NCI-H345 (cell line): ENCODE measurements around the gene CEP85L.
"Not testable (repeated sequence)": the region's sequence is repeated elsewhere in the genome, so short reads cannot be mapped to it uniquely, and the experiment has no call there.

Experiments used
- DNase-seq: peaks from one replicate; lab custom pipeline; 2025; lab: John Stamatoyannopoulos, UW

CEP85L gene

DNA sequence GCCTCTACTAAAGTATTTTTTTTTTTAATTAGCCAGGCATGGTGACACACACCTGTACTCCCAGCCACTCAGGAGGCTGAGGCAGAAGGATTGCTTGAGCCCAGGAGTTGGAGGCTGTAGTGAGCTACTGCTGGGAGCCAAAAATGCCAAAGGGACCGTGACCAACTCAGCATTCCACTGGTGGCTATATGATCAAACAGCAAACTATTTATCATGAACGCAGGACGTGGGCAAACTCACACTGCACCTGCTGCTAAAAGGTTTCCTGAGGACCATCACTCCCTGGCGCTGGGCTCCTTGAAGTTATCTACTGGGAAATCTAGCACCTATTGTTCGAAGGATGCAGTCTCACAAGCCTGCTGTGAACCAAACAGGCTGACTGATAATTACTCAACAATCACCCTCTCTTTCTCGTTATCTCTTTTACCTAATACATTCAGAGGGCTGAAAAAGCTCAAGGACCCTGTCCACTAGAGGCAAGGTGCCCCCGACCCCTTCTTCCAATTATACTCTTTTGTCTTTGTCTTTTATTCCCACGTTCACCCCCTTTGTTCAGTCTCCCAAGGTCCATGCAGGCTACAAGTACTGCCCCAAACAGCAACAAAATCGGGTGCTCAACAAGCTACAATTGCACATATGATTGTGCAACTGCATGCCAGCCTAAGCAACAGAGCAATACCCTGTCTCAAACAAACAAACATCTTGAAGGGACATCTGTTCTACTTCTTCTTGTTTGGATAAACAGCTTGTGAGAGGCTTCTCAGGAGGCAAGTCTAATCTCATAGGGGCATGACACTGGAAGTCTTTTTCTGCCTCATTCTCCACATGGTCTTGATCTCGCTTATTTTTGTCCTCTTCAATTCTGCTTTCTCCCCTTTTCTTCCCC lies 151.0 kb downstream of the CEP85L start:
- no peak for DNase-seq

DNA sequence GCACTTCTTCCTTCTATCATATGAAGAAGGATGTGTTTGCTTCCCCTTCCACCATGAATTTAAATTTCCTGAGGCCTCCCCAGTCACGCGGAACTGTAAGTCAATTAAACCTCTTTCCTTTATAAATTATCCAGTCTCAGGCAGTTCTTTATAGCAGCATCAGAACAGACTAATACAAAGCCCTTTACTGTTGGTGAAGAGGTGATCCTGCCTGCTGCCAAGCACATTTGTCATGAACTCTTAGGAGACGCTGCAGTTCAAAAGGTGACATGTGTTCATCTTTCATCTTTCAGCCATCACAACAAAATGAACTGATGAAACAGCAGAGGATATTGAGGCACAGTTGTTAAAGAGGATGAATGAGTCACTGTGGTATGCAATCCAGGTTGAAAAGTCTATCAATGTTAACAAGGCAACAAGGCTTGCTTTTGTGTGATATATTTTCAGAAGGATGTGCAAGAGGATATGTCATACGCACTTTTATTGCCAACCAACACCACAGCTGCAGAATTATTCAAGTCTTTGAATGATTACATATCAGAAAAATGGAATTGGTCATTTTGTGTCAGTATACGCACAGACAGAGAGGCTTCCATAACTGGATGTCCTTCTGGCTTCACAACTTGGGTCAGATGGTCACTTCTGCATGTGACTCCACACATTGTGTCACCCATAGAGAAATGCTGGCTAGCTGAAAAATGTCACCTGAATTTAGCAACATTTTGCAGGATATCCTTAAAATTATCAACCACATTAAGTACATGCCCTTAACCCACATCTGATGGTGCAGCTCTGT lies 155.7 kb downstream of the CEP85L start:
- no peak for DNase-seq

DNA sequence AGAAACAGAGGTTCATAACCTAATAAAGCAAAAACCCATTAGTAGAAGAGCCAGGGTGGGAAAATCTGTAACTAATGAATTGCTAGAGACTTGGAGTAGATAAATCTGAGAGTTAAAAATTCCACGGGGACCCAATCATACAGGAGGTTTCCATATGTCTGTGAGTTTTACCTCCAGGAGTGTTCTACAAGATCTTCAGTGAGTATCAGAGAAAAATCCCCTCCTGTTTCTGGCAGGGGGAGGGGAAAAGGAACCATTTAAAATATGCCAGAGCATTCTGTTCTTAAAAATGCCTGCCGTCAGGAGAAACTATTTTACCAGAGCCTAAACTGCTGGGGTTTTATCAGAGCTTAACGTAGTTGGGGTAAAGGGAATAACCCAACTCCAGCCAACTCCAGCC lies 157.3 kb downstream of the CEP85L start:
- no peak for DNase-seq

DNA sequence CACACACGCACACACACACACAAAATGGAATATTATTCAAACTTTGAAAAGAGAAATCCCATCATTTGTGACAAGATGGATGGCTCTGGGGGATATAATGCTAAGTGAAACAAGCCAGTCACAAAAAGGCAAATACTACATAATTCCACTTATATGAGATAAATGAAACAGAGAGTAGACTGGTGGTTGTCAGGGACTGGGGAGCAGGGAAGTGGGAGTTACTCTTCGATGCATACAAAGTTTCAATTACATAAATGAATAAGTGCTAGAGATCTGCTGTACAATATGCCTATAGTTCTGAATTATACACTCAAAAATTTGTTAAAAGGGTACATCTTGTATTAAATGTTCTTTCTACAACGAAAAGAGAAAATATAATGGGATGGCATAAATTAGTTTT lies 161.4 kb downstream of the CEP85L start:
- no peak for DNase-seq

DNA sequence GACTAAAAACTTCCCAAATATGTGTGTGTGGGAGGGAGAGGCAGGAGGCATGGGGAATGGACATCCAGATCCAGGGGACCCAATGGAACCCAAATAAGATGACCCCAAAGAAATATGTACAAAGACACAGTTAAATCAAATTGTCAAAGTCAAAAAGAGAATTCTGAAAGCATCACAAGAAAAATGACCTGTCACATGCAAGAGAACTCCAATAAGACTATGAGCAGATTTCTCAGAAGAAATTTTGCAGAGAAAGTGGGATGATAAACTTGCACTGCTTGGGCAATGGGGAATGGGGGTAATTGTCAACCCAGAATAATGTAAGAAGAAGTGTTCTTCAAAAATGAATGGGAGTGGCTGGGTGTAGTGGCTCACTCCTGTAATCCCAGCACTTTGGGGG lies 162.8 kb downstream of the CEP85L start:
- DNase-seq = no peak

DNA sequence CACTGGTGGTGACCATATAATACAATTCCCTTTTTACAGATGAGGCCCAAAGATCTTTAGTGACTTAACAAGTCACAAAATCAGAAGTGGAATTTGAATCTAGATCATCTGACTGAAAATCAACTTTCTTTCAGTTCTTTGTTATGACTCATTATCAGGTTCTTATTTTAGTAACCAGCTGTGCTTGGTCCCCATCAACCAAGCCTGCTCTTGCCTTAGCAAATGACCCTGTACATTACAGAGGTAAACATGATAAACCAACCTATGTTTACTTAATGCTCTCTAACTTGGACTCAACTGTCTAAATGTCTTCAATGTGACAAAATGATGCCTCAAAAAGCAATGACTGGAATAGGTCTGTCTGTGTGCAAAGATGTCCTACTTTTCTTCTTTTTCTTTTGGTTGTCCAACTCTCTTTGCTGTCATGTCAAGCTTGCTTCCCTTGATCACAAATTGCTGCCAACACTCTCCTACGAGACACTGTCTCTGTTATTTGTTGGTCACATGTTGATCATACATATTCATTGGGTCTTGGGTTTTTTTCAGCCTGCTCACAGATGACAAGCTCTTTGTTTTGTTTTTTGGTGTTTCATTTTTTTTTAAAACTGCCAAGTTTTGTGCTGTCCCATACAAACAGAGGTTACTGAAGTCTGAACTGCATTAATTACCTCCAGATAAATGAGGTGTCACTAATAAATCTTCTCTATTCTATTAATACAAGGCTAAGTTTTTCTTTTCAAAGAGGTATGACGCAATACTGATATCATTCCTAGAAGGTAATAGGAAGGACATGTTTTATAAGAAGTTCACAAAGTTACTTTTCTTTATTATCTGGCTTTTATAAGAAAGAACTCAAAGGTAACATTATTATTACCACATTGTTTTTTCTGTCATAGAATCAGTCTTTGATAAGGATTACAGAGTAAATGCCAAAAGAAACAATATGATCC lies 165.5 kb downstream of the CEP85L start:
- no peak for DNase-seq

DNA sequence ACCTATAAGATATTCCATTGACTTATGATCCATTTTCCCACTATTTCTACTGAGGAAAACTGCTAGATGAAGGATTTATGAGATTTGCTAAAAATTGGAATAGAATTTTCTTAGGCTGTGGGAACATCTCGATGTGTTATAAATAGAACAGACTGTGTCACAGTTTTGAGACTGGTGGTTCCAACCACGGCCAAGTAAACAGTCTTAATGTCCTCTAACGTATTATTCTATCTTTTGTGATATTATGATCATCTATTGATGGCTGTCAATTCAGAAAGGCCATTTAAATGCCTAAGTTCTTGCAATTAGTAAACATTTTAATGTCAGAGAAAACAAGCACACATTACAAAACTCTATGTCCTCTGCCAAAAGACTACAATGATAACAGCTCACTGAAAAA lies 174.8 kb downstream of the CEP85L start:
- DNase-seq = no peak

DNA sequence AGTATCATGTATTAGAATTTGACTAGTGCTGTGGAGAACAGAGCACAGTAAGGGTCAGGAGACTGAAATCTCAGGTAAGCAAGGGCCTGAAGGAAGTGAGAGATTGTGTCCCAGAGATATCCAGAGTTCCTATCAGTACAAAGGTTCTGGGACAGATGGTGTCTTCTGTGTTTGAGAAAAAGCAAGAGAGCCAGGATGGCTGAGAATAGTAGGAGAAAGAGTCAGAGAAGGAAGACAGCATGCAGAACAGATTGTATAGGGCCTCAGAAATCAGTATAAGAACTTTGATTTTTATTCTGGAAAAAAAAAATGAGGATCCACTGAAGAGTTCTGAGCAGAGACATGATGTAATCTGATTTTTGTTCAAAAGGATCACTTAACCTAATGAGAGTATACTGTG lies 178.1 kb downstream of the CEP85L start:
- no peak for DNase-seq

DNA sequence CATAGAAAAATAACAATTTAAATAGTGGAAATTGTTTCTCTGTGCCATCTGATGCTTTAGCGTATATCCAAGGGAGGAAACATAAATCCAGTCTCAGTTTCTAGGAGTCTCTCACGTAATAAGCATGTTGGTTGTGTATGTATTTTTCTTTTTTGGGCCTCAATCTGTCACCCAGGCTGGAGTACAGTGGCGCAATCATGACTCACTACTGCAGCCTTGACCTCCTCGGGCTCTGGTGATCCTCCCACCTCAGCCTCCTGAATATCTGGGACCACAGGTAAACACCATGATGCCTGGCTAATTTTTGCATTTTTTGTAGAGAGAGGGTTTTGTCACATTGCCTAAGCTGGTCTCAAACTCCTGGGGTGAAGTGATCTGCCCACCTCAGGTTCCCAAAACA lies 181.9 kb downstream of the CEP85L start:
- peak; percentile 46 for DNase-seq

DNA sequence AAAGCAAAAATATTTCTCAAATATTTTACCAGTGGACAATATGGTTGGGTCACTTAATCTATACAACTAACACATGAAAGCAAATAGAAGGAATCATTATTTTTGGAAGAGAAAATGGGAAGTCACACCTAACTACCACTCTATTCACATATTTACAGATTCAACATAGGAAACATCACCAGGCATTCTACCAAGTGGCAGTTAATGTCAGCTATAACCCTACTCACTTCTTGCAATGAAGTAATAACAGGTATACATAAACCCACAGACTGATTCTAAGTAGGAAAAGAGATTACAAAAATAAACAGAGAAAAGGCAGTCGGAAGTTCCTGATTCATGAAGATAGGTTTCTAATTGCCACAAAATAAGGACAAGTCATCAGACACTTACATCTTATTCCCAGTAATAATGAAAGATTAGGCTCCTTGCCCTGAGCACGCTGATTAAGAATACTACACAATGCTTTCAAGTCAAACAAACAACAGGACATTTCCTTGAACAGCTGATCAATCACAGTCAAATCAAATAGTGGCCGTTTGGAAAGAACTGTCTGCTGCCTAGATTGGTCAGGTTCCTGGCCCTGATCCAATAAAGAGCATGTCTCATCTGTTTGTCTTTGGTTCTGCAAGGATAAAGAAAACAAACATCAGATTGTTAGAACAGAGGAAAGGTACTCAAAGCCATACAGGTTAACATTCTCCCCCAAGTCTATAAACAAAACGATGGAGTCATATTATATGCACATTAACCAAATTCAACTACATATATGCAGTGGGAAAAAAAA lies 182.5 kb downstream of the CEP85L start:
- peak; percentile 95 for DNase-seq

DNA sequence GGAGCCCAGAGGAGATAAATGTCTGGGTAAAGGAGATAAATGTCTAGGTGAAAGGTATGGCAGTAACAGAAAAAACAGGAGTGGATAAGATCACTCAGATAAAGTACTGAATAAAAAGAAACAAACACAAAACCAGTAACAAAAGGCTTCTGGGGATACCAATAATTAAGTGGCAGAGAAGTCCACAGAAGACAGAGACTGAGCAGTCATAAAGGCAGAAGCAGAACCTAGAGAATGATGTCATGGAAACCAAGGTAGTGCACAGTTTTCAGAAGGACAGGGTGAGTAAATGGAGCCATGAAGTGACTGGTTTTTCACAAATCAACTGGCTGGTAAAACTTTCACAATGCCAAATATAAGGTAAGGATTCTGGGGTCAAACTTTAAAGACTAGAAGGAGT lies 184.2 kb downstream of the CEP85L start:
- DNase-seq = no peak

DNA sequence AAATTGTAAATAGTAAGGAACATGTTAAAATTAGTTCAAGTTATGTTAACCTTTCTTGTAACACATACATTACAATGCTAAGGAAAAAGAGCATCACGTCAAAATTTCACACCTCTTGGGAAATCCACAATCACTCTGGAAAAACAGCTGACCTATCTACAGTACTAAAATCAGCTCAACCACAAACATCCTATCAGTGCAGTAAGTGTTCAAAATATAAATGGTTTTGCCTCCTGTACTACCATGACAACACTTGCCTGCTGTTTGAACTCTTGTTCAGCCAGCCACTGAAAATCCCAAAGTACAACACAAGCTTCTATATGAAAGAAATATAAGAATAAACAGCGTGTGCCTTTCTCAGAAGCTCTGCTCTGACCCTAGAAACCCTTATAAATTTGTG lies 186.8 kb downstream of the CEP85L start:
- no peak for DNase-seq

DNA sequence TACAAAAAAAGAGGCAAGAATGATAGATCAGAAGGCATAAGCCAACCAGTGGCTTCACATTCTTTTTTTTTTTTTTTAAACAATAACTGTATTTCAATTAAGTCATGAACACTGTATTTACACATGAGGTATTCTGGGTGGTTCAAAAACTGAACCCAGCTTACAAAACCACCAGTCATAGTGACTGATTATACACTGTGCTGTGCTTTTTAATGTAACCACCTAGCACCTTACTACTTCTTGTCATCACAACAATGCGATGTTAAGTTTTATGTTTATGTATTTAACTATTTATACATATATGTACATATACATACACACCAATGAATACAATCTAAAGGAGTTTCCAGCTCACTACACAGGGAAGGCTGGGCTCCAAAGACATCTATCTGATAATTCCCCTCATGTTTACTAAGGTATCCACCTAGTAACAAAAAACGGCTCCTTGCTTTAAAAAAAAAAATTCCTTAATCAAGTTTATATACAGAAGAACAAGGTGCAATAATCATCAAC lies 190.4 kb downstream of the CEP85L start:
- no peak for DNase-seq

DNA sequence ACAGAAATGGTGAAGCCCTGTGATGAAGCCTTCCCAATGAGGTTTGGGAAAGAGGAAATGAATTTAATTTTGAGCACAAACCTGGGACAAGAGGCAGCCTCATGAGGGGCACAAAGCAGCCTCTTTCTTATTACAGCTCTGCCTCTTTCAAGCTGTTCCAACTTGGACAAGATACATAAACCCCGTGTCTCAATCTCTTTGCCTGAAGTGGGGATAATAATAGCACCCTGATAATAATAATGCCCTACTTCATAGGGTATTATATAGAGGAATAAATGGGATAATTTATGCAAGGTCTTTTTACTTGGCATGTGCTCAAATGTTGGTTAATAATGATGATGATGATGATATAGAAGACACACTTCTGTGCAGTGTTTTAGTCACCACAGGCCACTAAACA lies 194.4 kb downstream of the CEP85L start:
- DNase-seq = no peak

DNA sequence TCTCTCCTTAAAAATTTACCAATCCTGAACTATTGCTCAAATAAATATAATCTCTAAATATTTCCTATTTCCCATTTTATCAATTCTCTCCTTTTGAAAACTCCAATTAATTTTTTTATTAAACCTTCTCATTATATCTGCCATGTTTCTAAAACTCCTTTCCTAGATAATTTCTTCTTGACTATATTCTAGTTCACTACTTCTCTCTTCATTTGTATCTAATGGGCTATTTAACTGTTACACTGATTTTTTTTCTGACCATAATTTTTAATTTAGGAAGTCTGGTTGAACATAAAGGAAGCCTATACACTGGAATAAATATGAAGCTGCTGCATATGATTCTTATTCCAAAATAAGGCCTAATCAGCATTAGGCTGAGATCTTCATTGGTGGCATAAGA lies 199.6 kb downstream of the CEP85L start:
- no peak for DNase-seq

DNA sequence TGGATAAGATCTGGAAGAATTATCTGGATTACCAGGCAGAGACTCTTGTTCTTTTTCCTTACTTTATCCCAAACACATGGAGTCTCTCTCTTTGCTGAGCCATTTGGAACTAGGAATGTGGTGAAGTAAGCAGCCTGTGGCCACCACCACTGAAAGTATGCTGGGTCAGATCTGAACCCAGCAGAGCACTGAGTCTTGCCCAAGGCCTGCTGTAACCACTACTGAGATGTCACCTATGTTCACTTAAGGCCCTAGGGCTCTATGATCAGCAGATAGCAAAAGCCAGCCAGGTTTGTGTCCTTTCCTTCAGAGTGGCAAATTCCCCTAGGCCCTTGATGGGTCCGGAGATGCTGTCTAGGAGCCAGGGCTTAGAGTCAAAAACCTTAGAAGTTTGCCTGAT lies 206.6 kb downstream of the CEP85L start:
- no peak for DNase-seq

DNA sequence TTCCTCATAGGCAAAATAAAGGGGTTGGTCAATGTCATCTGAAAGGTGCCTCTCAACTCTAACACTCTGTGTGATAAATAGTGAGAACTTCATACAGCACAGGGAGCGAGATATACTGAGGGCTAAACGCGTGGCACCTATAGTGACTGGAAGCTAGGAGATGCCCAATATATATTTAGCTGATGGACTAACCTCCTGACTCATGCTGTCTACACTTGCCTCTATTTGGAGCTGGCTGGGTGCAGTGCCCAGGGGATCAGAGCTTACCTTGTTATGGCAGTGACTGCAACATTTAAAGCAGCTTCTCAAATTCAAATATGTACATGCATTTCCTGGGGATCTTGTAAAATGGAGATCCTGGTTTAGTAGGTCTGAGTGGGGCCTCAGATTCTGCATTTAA lies 214.9 kb downstream of the CEP85L start:
- no peak for DNase-seq

DNA sequence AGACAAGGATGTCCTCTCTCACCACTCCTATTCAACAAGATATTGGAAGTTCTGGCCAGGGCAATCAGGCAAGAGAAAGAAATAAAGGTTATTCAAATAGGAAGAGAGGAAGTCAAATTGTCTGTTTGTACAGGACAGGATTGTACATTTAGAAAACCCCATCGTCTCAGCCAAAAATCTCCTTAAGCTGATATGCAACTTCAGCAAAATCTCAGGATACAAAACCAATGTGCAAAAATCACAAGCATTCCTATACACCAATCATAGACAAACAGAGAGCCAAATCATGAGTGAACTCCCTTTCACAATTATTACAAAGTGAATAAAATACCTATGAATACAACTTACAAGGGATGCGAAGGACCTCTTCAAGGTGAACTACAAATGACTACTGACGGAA lies 217.2 kb downstream of the CEP85L start:
- not testable (repeated sequence) for DNase-seq

DNA sequence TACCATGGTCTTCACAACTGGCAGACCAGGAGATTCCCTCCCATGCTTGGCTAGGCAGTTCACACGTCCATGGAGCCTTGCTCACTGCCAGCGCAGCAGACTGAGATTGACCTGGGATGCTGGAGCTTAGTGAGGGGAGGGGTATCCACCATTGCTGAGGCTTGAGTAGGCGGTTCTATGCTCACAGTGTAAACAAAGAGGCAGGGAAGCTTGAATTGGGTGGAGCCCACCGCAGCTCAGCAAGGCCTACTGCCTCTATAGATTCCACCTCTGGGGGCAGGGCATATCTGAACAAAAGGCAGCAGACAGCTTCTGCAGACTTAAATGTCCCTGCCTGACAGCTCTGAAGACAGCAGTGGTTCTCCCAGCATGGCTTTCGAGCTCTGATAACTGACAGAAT lies 230.1 kb downstream of the CEP85L start:
- DNase-seq = not testable (repeated sequence)

DNA sequence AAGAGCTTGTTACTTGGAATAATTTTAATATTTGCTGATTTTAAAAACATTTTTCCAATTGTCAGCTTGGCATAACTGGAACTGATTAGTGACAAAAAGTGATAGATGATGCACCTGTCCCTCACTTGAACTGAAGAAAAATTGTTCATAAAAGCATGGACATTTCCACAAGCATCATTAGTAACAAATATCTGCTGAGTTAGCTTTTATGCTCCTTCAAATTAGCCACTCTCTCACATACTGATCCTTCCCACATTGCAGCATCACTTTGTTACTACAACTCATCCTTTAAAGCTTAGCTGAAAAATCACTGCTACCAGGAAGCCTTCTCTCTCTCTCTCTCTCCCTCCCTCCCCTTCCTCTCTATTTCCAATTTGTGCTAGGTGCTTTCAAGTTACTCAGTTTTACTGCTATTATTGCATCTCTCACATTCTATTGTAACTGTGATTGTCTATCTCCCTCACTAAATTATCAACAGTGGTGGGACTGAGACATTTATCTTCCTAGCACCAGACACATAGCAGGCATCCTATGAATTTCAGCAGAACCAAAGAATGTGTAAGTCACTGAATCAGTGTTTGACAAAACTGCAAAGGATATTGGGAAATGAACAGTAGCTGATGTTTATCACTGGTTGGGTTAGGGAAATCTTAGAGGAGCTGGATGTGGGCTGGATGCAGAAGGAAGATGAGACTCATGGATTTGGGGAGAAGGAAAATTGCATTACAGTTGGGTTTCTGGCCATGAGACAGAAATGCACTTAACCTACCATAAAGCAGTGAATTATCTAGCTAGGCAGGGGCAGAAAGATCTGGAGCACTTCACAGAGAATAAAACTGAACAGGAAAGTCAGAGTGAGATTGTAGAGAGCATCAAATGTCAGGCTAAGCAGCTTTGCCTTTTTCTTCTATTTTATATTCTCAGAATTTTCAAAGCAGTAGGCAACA lies 231.7 kb downstream of the CEP85L start:
- DNase-seq = no peak
